Measurements from ENCODE around the gene SKA2.
"Not testable (repeated sequence)": the region's sequence is repeated elsewhere in the genome, so short reads cannot be mapped to it uniquely, and the experiment has no call there.

Gene SKA2, protein sequence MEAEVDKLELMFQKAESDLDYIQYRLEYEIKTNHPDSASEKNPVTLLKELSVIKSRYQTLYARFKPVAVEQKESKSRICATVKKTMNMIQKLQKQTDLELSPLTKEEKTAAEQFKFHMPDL

GRCh38 chr17:59154721-59155438 is at the start of gene SKA2:
Gene SKA2, minus strand, starts transcription at chr17:59155186. Its CDS starts 23 bp downstream, at chr17:59155163.
- no peak for DNase-seq

GRCh38 chr17:59202320-59202719 is 47.3 kb upstream of the SKA2 start:
- no peak for DNase-seq

DNA sequence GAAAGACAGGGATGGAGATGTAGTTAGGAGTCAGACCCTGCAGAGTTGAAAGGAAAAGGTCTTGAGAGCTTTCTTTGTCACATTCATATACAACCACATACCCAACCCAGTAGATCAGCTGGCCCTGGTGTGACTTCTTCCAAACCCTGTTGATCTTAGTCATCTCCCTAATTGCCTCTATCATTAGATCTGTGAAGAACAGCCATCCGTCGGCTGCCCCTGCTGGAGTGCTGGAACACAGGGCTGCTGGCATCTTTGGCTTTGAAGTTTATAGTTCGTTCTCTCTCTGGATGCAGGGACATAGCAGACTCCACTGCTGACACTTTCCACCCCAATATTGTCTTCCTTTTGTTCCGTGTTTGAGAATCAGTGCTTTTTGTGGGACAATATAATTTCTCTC is 44.4 kb upstream of the SKA2 start:
- no peak for DNase-seq

DNA sequence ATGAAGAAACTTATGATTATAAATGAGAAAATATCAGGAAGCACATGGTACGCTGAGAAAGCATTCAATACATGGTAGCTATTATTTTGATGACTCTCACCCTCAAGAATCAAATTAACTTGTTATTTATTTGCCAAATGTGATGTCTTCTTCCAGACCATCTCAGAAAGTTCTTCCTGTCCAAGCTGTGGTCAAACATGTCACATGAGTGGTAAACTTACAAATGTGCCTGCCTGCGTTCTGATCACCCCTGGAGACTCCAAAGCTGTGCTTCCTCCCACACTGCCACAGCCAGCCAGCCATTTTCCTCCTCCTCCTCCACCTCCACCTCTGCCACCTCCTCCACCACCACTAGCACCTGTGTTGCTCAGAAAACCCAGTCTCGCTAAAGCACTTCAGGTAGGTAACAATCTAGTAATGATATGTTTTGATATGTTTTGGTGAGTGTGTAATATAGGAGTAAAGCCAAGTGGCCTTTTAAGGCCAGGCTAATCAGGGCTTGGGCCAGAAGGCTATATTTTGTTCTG is 38.4 kb upstream of the SKA2 start:
- no peak for DNase-seq

- no peak for DNase-seq
Measured at GRCh38 chr17:59190806-59191205, 35.8 kb upstream of the SKA2 start.

DNA sequence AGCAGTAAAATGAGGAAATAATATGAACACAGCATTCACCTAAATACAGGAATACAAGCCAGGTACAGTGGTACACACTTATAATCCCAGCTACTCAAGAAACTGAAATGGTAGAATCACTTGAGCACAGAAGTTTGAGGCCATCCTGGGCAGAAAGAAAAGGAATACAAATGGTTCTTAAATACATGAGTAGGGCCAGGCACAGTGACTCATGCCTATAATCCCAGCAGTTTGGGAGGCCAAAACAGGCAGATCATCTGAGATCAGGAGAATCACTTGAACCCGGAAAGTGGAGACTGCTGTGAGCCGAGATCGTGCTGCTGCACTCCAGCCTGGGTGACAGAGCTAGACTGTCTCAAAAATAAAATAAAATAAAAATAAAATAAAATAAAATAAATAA is 31.9 kb upstream of the SKA2 start:
- no peak for DNase-seq

DNA sequence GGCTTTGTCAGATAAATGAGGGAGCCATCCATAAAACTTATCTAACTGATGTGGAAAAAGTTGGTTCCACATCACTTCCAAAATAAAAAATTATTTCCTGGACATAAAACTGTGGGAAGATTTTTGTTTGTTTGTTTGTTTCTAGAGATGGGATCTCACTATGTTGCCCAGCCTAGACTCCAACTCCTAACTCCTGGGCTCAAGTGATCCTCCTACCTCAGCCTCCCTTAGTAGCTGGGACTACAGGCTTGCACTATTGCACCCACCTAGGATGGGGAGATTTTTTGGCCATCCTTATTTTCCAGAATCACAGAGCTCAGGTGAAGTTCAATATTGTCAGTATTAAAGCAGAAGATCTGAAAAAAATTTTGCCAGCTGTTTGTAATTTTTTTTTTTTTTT is 31.0 kb upstream of the SKA2 start:
- no peak for DNase-seq

- no peak for DNase-seq
Measured at GRCh38 chr17:59181481-59181880, 26.5 kb upstream of the SKA2 start.

- DNase-seq, result no peak
Measured at GRCh38 chr17:59180626-59181025, 25.6 kb upstream of the SKA2 start.

DNA sequence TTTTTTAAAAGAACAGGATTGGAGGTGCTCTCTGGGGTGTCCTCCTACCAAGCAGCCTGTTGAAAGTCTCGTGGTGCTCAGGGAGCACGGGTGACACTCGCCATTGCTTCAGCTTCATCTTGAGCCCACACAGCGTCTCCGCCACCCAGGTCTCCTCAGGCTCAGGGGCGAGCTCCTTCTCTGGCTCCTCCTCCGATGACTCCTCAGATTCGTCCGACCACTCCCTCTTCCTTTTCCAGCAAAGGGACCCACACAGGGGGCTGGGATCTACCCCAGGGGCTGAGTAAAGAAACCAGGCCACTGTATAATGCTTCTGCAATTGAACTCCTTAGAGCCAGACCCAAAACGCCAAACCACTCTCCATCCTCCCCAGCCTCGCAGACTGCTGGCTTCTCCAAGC is 24.6 kb upstream of the SKA2 start:
- not testable (repeated sequence) for DNase-seq

- no peak for DNase-seq
Measured at GRCh38 chr17:59178266-59178985, 23.4 kb upstream of the SKA2 start.

- no peak for DNase-seq
Measured at GRCh38 chr17:59175076-59175475, 20.1 kb upstream of the SKA2 start.

- no peak for DNase-seq
Measured at GRCh38 chr17:59174671-59175070, 19.7 kb upstream of the SKA2 start.

- DNase-seq, result no peak
Measured at GRCh38 chr17:59172436-59173004, 17.5 kb upstream of the SKA2 start.

GRCh38 chr17:59167571-59168001 is 12.6 kb upstream of the SKA2 start:
- no peak for DNase-seq

DNA sequence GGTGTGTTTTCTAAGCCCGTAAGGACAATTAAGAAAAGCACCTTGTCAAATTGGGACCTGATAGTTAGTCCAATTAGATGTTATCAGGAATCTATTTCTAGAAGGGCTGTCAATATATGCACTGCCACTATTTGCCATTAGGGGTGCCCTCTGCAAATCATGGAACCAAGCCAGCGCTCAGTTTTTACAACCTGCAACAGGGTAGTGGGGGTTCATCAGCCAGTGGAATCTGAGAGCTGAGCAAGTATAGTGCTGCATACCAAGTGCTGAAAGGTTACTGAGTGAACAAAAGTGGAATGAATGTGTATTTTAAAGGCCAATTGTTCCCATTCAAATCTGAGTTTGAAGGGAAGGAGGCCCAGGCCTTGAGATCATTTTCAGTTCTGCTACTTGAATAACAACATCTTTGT is 11.0 kb upstream of the SKA2 start:
- DNase-seq, result peak; percentile 60

- DNase-seq, result no peak
Measured at GRCh38 chr17:59161477-59161876, 6.5 kb upstream of the SKA2 start.

DNA sequence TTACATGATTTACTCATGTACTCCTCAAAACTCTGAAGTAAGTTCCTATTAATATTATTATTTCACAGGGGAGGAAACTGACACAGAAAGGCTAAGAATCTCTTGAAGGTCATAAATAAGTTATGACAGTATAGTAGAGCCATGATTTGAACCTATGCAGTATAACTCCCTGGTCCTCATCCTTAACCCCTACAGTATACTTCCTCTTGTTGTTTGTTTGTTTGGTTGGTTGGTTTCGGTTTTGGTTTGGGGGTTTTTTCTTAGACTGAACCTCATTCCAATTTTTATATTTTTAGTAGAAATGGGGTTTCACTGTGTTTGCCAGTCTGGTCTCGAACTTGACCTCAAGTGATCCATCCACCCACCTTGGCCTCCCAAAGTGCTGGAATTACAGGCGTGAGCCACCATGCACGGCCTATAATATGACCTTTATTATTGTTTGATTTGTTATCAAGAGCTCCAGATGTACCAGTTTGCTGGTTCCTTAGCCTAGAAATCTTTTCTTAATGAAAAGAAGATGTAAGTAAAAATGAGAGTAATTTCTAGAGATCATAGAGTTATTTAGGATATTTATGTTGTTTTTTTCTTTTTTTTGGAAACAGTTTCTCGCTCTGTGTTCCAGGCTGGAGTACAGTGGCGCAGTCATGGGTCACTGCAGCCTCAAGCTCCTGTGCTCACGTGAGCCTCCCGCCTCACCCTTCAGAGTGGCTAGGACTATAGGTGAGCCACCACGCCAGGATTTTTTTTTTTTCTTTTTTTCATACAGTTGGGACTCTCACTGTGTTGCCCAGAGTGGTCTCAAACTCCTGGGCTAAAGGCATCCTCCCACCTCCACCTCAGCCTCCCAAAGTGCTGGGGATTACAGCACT is 5.4 kb upstream of the SKA2 start:
- DNase-seq, result no peak

GRCh38 chr17:59155439-59156177 is 622 bp upstream of the SKA2 start, which contains the start of gene PRR11:
Gene PRR11, plus strand, starts transcription at chr17:59155746. Its CDS starts 14,007 bp downstream, at chr17:59169753.
- DNase-seq, result peak; percentile 99

GRCh38 chr17:59154292-59154720 is 680 bp downstream of the SKA2 start:
- peak; percentile 60 for DNase-seq

GRCh38 chr17:59152925-59153324 is 2.1 kb downstream of the SKA2 start:
- no peak for DNase-seq

GRCh38 chr17:59151591-59151990 is 3.4 kb downstream of the SKA2 start:
- DNase-seq, result no peak

All from activated CD4-positive, alpha-beta T cell treated with anti-CD3 and anti-CD28 coated beads, Interleukin-2, Interleukin-6, amounts not matched to agents 100 ng/mL and 50 ng/mL, durations not matched to agents 16 hours and 8 hours (primary cell).